Natural killer cell (primary cell): Measurements from ENCODE around the gene DOCK9. TPM values are rescaled to one million over a fixed set of nuclear protein-coding genes. Genes with fewer than 3 reads are reported as not detected.

Experiments
- ATAC-seq, 3 donors: fragments of 150-1000 bp in 2 of 3; fragments of 200-7000 bp in 1 of 3; cut with Tn5 transposase; 1 replicate in 1 of 3; 2 replicates in 2 of 3; pipeline ENCODE4 v1.10.0; 2021; ENCODE audit warnings: mild to moderate bottlenecking in 2 of 3, moderate library complexity in 2 of 3
- DNase-seq, 2 donors: peaks; one replicate each; pipeline versions ENCODE4 v3.0.0 to v3.0.0-alpha.2; 2013 to 2021; ENCODE audit warnings: mixed read lengths in 1 of 2
- H3K27ac ChIP-seq: one replicate; pipeline ENCODE4 v1.5.1; 2013; ENCODE audit warnings: mild to moderate bottlenecking, low read length
- H3K27me3 ChIP-seq: one replicate; pipeline ENCODE4 v1.6.1; 2013; ENCODE audit warnings: low read length; ENCODE audit not compliant: control insufficient read depth, insufficient read depth
- H3K36me3 ChIP-seq: one replicate; pipeline ENCODE4 v1.6.1; 2013; ENCODE audit warnings: low read length; ENCODE audit not compliant: control insufficient read depth, insufficient read depth
- H3K4me1 ChIP-seq: one replicate; pipeline ENCODE4 v1.6.1; 2013; ENCODE audit warnings: low read length; ENCODE audit not compliant: control insufficient read depth, insufficient read depth
- H3K4me3 ChIP-seq: one replicate; pipeline ENCODE4 v1.5.1; 2013; ENCODE audit warnings: low read length
- H3K9me3 ChIP-seq: one replicate; pipeline ENCODE4 v1.6.1; 2013; ENCODE audit warnings: low read length; ENCODE audit not compliant: control insufficient read depth, insufficient read depth
- H3K27ac Mint-ChIP-seq, 2 donors: one replicate each; pipeline ENCODE4 v1.8.0; 2022; ENCODE audit warnings: mild to moderate bottlenecking in 2 of 2, mixed read lengths in 2 of 2, moderate library complexity in 1 of 2
- H3K27me3 Mint-ChIP-seq, 2 donors: one replicate each; pipeline ENCODE4 v1.8.0; 2022; ENCODE audit warnings: low read depth in 2 of 2, mixed read lengths in 2 of 2
- H3K36me3 Mint-ChIP-seq: one replicate; pipeline ENCODE4 v1.8.0; 2022; ENCODE audit warnings: mixed read lengths
- H3K4me1 Mint-ChIP-seq, 2 donors: one replicate each; pipeline ENCODE4 v1.8.0; 2022; ENCODE audit warnings: mixed read lengths in 2 of 2
- H3K4me3 Mint-ChIP-seq: one replicate; pipeline ENCODE4 v1.8.0; 2022; ENCODE audit warnings: mild to moderate bottlenecking, moderate library complexity, mixed read lengths
- H3K9me3 Mint-ChIP-seq, 2 donors: one replicate each; pipeline ENCODE4 v1.8.0; 2022; ENCODE audit warnings: mixed read lengths in 2 of 2
- WGBS: methylation state at CpG from one replicate; pipeline ENCODE4 v1.1.7; 2013; ENCODE audit warnings: missing lambda C conversion rate; ENCODE audit not compliant: insufficient coverage; 5-methylcytosine and 5-hydroxymethylcytosine counted together
- intact Hi-C: fragments of 100-400 bp; cut with micrococcal nuclease; formaldehyde crosslinking; loops from one replicate; pipeline ENCODE4 v1.14.2; 2022
- total RNA-seq, 4 donors: library from RNA; stranded (reverse); fragments of 120-200 nt in 1 of 4; gene quantifications; one replicate each; pipeline versions ENCODE4 v1.2.3 to v1.2.4, GENCODE V29; 2013 to 2022
- TF ChIP-seq, protein P1 (sequence below): fragments of 200-600 bp; IDR thresholded peaks from one replicate; pipeline ENCODE4 v1.8.0; 2022; ENCODE audit warnings: antibody characterized with exemption

The DOCK9 gene
- total RNA-seq, 3 donors from 2014 or later (not counting 1 experiment from before 2014, with no cell fraction given) = 31.5 to 42.5 (median 40.9) TPM

DNA sequence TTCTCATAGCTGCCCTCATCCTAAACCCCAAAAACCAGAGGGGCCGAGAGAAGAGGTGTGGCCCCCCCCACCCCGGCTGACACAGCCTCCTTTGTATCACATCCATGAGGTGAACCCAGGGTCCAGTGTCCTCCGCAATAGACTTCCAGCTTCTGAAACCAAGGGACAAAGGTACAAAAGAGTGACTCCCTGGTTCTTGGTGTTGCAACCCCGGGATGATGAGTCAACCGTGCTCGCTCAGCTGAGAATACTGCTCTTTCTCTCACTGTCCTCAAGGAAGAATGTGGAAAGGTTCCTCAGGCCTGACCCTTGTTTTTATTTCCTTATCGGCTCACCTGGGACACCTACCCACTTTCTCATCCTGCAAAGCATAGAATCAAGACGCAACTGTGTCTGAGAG, 230.9 kb downstream of the DOCK9 start:
- H3K27ac ChIP-seq = no peak overlapping the region
- WGBS = 93% methylated on average over 8 of the region's 8 CpGs
- H3K9me3 ChIP-seq = no peaks in the 10 kb centered on the region
- H3K9me3 Mint-ChIP-seq = no peaks in the 10 kb centered on the region
- H3K27ac Mint-ChIP-seq = no peak overlapping the region
- no peak overlapping the region for H3K4me3 ChIP-seq
- ATAC-seq = no peak
- peaks cover 2% of the 10 kb centered on the region for H3K4me1 ChIP-seq
- H3K27me3 ChIP-seq = peaks cover 9% of the 10 kb centered on the region
- H3K36me3 Mint-ChIP-seq = no peaks in the 10 kb centered on the region
- TF ChIP-seq, protein P1, sequence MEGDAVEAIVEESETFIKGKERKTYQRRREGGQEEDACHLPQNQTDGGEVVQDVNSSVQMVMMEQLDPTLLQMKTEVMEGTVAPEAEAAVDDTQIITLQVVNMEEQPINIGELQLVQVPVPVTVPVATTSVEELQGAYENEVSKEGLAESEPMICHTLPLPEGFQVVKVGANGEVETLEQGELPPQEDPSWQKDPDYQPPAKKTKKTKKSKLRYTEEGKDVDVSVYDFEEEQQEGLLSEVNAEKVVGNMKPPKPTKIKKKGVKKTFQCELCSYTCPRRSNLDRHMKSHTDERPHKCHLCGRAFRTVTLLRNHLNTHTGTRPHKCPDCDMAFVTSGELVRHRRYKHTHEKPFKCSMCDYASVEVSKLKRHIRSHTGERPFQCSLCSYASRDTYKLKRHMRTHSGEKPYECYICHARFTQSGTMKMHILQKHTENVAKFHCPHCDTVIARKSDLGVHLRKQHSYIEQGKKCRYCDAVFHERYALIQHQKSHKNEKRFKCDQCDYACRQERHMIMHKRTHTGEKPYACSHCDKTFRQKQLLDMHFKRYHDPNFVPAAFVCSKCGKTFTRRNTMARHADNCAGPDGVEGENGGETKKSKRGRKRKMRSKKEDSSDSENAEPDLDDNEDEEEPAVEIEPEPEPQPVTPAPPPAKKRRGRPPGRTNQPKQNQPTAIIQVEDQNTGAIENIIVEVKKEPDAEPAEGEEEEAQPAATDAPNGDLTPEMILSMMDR = no peak
- no peak for DNase-seq
- no peaks in the 10 kb centered on the region for H3K4me1 Mint-ChIP-seq
- H3K36me3 ChIP-seq = no peaks in the 10 kb centered on the region
- intact Hi-C loops = no loop called here
- peaks cover 14 to 31% of the 10 kb centered on the region in 2 donors for H3K27me3 Mint-ChIP-seq
- H3K4me3 Mint-ChIP-seq = no peak overlapping the region

Other genes with a start within 250 kb of the DOCK9 start
- gene SLC15A1, start 225.4 kb downstream of the DOCK9 start, total RNA-seq = not detected
- 10 to 100 TPM; 50.6 to 59.1 (median 56.4) TPM for gene UBAC2, start 222.8 kb upstream of the DOCK9 start, total RNA-seq